GM18507 (cell line): ENCODE results near the gene KIAA2012.

Source experiments
- DNase-seq: peaks from one replicate; pipeline ENCODE4 v3.0.0; 2011; ENCODE audit warnings: low read depth; ENCODE audit not compliant: insufficient read length; ENCODE audit errors: extremely low spot score
- FAIRE-seq: peaks from 2 replicates; lab custom pipeline; 2011; peaks lifted over from hg19 to GRCh38; lab: Jason Lieb, UNC

The KIAA2012 gene

DNA sequence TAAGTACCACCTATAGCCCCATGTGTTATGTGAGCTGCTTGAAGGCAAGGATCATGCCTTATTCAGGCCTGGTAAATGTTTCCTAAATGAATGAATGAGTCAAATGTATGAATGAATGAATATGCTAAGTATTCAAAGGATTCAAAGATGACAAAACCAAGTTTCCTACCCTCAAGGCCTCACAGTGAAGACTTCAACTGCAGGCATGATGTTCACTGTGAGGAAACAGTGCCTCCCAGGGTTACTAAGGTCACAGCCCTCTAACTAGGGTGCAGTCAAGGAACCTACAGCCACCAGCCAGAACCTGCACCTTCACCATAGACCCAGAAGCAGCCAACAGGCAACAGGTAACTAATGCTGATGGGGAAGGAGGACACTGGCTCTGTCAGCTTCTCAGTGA lies 96.1 kb downstream of the KIAA2012 start:
- no peak for FAIRE-seq

DNA sequence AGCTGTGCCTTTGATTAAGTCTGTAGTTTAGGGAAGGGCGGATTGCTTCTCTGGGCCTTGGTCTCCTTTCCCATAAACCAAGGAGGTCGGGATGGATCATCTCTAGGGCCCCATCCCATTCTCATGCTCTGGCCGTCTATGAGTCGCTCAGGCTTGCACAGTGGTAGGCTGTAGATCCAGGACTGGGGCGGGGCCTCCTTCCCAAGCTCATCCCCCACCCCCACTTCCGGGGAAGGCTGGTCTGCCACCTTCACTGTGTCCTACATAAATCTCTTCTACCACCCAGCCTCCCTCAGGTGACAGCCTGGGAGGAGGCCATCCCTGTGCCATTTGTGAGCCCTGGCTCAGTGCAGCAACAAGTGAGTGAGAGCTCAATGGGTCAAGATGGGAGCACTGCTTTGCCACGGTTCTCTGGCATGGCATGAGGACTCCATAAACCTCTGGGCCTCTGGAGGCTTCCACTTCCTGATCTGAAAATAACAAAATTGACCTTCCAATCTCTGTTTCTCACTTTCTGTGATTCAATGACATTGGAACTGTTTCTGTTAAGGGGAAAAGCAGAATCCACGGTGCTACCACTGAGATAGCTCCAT lies 96.9 kb downstream of the KIAA2012 start:
- no peak for DNase-seq
- FAIRE-seq, result no peak

More for the DNA sequence above, 96.1 kb downstream of the KIAA2012 start:
- DNase-seq, result no peak

DNA sequence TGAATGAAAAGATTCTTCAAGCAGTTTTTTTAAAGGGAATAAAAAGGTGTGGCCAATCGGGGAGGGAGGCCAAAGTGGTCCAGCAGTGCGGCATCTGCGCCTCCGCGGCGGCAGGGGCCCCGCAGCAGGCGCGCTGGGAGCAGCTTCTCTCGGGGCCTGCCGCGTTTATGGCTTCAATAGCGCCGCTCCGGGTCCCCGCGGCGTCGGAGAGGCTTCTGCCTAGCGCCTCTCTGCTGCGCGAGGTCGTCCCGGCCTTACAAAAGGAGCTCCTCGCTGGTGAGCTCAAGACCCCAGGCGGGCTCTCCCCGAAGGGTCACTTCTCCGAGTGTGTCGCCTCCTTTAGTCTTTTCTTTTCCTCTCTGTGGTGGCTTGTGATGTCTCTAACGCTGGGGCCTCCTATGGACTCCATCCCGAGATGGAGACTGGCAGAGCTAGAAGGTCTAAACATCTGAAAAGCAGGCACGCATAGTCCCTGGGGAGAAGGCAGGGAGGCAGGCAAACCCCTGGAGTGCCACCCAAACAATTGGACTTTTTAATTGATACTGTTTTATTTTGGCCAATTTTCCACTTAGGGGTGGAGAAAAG lies 98.3 kb downstream of the KIAA2012 start:
- no peak for DNase-seq
- no peak for FAIRE-seq

DNA sequence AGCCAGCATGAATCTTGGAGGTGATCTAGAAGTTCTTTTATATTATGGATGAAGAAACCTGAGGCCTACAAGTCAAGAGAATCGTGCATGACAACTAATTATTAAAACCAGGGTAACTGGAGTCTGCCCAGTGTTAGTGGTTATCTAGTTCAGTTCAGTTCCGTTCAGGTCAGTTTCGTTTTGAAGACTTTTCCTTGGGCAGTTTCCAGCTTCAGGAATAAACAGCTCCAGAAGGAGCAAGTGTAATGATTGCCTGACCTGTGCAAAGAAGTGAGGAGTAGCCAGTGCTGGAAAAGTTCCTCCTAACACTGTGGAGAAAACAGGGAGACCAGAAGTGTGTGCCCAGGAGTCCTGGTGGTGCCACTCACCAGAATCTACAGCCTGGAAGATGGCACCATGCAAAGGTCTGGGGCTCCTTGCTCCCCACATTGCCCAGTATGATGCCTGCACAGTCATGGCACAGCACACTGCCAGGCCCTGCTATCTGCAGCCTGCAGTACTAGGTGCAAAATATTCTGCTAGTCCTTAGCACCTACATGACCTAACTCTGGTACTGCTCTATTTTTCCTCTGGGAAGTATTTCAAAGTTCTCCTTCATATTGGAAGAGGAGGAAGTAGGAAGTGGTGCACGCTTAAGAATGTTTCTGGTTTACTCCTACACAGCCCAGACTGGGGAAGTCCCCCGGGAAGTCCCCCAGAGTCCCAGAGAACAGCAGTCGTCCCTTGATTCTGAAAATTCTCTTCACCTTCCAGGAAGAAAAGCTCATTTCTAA lies 99.6 kb downstream of the KIAA2012 start:
- FAIRE-seq, result peak; percentile 77
- peak; percentile 44 for DNase-seq

DNA sequence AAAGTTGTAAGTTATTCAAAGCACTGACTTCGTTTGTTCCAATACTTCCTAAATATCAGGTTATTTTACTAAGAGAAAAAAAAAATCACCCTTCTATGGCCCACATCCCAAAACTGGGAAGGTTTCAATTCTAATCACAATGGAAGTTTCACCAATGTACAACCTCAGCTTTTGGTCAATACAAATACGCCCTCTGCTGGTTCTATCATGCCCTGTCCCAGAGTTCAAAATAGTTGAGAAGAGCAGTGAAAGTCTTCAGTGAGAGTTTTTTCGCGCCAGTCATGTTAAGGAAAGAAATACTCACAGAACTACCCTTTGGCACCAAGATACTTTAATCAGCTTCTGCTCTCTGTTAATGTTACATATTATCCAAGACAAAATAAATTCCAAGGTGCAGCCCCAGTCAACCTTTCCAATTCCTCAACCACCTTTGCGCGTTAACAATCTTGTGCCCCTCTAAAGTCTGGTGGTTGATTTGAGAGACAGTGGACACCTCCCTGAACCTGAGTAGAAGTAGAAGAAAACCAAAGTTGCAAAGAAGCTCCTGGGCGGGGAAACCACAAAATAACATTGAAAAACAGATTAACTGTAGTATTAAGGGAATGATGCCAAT lies 105.4 kb downstream of the KIAA2012 start:
- DNase-seq (no peak), FAIRE-seq (peak; percentile 76)

DNA sequence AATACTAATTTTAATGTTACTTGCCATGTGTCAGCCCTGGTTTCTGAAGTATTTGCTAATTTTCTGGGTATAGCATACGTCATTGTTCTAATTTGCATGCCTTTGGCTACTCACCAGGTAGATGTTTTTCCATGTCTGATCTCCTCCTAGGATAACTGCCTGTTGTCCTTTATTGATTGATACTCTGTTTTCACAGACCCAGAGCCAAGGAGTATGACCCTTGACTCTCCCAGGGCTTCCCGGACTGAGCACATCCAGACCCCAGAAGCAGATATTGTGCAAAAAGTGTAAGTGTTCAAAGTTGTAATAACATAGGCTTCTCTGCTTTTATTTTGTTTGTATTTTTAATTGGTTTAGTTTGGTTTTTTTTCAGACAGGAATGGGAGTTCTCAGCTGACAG lies 111.5 kb downstream of the KIAA2012 start:
- DNase-seq, result no peak
- no peak for FAIRE-seq

DNA sequence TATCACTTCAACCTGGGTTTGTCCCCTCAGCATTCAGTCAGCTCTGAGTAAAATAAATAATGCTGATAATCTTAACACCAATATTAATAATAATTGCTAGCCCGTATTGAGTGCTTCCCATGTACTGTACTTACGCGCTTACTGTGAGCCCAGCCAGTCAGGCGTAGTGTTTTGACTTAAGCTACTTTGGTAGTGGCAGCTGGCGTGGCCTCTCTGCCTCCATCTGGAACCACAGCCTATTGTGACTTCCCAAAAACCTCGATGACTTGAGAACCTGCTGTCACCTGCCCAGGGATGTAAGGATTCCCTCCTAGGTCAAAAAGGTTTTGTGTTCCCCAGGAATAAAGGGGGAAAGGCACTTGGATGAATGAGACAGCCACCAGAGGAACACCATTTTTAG lies 112.1 kb downstream of the KIAA2012 start:
- FAIRE-seq (no peak), DNase-seq (no peak)

DNA sequence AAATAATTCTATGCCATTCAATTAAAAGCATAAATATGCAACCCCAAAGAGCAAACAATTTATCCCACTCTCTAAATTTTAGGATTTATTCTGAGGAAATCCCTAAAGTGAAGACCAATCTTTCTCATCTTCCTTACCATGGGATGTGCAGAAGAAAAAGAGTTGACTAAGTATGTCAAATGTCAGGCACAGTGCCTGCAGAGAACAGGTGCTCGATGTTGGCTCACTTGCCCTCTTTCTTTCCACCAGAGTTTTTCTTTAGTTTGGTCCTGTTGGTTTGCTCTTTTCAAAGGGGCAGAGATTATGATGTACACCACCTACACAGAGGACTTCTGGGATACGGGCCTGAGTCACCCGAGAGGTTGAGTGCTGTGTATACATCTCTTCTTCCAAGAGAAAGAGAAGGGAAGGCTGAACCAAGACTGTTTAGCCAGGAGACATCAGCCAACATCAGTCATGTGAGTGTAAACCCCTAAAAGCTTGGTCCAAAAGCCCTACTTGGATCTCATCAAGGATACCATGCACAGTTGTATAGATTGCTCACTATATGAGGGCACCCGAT lies 113.7 kb downstream of the KIAA2012 start:
- DNase-seq (no peak), FAIRE-seq (no peak)

DNA sequence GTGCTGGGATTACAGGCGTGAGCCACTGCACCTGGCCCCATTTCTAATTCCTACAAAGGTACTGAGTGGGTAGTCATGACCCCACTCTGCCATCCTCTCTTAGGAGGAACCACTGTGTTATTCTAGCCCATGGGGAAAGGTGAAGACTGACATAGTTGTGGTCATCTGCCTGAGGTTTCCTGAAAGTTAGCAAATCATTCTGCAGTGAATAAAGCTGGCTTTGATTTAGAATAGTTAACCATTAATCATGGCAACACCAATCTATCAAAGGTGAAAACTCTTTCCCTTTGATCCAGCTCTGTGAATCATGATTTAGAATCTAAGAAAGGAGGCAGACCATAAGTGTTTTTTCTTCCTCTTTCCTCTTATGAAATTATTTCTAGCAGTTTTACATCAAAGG lies 114.5 kb downstream of the KIAA2012 start:
- FAIRE-seq, result no peak

DNA sequence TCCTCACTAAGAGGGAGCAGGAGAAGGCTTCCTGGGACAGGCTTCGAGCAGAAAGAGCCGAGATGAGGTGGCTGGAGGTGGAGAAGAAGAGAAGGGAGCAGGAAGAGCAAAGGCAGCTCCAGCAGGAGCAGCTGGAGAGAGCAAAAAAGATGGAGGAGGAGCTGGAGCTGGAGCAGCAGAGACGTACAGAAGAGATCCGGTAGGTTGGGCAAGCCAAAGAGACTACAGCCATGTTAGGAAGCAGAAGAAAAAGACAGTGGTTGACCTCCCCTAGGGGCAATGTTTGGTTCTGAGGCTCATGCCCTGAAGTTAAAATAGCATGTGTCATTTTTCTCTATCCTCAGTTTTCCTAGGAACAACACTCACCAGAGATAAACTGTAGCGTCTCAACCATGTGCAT lies 120.2 kb downstream of the KIAA2012 start:
- FAIRE-seq, result no peak

More for the DNA sequence above, 114.5 kb downstream of the KIAA2012 start:
- no peak for DNase-seq

DNA sequence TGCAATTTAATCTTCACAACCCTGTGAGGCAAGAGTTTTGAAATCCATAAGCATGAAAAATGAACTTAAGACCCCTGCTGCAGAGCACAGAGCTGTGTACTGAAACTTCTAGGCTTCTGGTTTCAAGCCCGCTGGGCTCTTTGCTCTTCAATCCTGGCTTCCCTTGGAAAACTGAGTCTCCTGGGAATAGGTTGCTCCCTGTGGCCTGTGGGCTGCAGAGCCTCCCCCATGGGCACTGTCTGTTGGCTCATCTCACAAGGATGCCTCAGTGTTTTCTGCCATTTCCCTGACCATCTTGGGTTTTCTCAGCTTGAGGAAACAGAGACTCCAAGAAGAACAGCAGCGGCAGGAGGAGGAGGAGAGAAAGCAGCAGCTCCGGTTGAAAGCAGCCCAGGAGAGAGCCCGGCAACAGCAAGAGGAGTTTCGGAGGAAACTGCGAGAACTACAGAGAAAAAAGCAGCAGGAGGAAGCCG lies 120.9 kb downstream of the KIAA2012 start:
- DNase-seq, result no peak
- no peak for FAIRE-seq

More for the DNA sequence above, 120.2 kb downstream of the KIAA2012 start:
- no peak for DNase-seq

DNA sequence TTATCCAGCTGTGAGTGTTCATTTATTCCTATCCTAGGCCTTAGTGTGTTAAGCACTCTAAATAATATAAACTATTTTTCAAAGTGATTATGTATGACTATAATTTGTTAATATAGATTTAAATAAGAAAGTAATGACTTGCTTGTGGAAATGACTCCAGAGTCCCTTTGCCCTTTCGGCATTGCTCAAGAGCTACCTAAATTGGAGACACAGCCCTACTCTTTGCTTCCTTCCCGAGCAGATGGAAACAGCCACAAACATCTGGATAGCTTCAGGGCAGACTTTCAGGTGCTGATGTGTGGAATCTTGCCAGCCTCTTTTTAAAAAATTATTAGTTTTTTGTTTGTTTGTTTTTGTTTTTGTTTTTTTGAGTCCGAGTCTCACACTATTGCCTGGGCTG lies 121.4 kb downstream of the KIAA2012 start:
- no peak for FAIRE-seq
- no peak for DNase-seq

DNA sequence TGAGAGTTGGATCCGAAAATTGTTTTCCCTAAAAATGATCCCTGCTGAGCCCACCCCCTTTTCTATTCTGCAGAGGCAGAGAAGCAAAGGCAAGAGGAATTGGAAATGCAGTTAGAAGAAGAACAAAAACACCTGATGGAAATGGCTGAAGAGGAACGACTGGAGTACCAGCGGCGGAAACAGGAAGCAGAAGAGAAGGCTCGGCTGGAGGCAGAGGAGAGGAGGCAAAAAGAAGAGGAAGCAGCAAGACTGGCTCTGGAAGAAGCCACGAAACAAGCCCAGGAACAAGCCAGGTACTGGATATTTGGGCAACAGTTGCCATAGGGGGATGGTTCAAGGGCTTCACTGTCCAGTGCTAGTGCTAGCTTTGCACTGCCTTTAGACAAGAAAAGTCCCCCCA lies 123.7 kb downstream of the KIAA2012 start:
- FAIRE-seq (no peak), DNase-seq (no peak)

DNA sequence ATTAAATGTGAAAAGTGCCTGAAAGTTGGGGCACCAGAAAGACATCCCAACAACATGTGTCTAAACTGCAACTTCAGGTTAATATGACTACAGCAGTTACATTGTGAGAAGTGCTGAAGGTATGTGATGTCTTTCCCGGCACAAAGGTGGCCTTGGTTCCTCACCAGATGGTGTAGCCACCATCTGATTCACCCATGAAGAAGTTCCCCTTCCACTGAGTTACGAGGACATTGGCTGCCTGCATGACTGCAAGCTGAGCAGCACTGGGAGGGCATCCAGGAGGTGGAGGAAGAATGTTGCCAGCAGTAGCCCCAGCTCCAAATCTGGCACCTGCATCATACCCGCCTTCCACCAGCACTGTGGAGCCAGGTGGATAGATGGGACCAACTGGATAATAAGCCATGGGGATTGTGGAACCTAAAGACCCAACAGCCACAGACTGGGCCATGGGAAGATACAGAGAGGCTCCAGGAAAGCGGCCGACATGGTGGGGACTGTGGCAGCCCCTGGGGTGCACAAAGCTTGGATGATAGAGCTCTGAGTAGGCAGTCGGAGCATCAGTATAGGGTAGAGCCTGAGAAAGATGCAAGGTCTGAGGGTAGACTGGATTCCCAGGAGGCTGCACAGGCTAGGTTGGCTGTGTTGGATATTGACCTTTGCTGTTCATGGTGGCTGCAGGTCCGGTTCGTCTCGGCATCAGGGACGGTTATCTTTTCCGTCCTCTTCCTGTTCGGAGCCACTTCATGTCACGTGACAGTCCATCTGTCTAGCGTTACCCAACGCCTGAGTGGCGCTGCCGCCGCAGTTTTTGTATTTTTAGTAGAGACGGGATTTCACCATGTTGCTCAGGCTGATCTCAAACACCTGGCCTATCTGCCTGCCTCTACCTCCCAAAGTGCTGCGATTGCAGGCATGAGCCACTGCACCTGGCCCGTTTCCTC lies 128.4 kb downstream of the KIAA2012 start:
- DNase-seq (no peak), FAIRE-seq (no peak)

DNA sequence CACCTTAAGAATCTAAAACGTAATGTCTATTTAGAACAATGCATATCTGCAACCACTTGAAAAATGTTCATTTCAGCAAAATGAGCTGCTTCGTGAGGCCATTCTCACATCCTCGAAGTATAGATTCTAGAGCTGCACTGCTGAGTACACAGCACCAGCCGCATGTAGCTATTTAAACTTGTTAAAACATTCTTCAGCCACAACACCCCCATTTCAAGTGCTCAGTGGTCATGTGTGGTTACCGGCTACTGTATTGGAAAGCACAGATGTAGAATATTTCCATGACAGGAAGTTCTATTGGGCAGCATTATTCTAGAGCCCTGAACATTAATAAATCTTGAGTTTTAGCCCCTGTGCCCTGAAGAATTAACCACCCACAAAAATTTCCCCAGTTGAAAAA lies 130.3 kb downstream of the KIAA2012 start:
- no peak for DNase-seq
- no peak for FAIRE-seq

DNA sequence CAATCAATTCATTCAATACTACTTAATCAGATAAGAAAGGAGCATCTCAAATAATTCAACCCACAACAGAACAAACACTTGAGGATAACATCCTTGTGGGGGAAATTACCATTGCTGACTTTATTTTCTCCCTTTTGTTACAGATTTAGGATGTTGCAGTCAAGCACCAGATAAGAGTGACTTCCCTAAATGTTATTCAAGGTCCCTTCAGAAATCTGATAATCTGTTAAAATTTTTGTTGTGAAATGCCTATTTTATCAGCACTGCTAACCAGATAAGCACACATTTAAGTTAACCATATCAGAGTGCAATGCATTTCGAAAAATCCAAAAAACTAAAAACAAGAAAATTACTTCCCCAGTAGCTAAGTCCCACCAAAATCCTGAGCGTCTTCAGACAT lies 131.8 kb downstream of the KIAA2012 start:
- no peak for DNase-seq
- no peak for FAIRE-seq

DNA sequence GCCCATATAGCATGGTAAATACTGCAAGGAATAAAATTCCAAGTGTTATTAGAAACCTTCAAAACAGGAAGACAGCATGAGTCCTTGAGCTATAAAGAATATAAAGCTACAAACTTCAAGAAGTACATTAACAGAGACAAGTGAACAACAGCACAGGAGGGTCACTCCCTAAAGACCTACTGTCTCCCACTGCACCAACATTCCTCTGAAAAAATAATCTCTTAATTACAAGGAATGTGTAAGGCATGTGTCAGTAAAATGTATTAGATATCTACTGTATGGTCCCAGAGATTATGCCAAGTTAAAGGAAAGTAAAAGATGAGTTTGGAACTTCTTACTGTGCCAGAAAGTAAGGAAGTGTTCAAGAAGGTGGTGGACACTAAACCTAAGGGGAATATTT lies 135.5 kb downstream of the KIAA2012 start:
- DNase-seq (no peak), FAIRE-seq (no peak)

DNA sequence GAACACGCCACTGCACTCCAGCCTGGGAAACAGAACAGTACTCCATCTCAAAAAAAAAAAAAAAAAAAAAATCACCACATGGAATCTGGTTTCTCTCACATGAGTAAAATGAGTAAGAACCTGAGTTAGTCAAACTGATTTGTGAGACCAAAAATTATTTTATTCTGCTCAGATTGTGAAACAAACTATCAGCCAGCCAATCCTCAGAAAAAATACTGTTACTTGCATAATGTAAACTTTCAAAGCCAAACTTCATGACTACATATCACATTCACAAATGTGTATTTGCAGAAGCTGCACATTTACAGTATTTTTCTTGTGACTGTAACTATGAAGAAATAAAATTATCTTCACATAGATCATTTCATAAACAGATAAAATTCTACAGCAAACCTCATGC lies 142.1 kb downstream of the KIAA2012 start:
- DNase-seq, result no peak
- no peak for FAIRE-seq

DNA sequence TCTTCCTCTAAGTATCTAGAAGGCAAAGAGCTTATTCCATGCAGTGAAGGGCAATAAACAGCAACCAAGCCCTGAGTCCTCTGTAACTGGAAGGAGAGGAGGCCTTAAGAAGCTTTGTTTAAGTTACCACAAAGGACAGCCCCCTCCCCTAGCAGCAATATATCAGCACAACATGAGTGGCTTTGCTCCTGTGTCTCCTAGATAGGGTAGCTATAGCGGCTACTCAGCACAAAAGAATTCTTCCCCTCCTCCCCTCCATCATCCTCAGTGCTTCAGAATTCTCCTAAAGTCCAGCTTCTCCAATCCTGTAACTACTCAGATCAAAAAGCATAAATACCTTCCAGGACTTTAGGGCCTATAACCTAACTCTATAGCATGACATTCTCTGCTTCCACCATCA lies 148.8 kb downstream of the KIAA2012 start:
- DNase-seq, result no peak
- FAIRE-seq, result no peak
